Measurements from ENCODE around the gene RNF151.

Gene RNF151

DNA sequence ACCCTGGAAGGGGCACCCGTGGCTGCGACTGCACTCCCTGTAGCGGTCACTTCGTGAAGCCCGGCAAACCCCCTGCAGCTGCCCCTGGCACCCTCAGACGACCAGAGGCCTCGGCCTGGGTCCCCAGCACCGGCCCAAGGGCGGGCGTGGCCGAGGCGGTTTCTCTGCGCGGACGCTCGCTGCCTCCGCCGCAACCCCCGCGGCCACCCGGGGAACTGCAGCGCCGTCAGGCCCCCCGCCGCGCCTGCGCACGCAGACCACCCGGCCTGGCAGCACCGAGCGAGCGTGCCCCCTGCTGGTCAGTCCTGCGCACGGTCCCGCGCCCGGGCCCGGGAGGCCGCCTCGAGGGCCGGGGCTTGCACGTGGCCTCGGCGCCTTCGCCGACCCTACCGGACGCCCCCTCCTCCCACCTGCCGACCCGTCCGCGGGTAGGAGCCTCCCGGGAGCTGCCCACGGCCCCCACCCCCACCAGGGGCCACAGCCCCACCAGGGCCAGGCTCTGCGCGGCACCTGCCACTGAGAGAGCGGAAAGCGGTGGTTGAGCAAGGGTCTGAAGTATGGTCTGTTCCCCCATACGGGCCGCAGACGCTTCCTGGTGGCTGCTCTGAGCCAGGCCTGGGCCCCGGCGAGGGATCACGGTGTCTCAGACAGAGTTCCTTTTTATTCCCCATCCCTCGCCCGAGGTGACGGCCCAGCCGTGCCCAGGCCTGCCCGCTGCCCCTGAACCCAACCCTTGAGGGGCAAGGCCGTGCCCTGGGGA lies 36.9 kb upstream of the RNF151 start:
- H3K4me3 ChIP-seq (ENCODE audit: low read depth, low read length), result peak overlapping the region; percentile 41
- in situ Hi-C loops (cut with HindIII; ENCODE audit: low sequenced_read_pairs), result no loop called here
- peak; percentile 75 for DNase-seq (ENCODE audit: low read depth, low spot score)
- TF ChIP-seq, protein P1, sequence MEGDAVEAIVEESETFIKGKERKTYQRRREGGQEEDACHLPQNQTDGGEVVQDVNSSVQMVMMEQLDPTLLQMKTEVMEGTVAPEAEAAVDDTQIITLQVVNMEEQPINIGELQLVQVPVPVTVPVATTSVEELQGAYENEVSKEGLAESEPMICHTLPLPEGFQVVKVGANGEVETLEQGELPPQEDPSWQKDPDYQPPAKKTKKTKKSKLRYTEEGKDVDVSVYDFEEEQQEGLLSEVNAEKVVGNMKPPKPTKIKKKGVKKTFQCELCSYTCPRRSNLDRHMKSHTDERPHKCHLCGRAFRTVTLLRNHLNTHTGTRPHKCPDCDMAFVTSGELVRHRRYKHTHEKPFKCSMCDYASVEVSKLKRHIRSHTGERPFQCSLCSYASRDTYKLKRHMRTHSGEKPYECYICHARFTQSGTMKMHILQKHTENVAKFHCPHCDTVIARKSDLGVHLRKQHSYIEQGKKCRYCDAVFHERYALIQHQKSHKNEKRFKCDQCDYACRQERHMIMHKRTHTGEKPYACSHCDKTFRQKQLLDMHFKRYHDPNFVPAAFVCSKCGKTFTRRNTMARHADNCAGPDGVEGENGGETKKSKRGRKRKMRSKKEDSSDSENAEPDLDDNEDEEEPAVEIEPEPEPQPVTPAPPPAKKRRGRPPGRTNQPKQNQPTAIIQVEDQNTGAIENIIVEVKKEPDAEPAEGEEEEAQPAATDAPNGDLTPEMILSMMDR (IDR thresholded peaks at IDR 0.05; ENCODE audit: low read depth, low read length), result peak; percentile 66

DNA sequence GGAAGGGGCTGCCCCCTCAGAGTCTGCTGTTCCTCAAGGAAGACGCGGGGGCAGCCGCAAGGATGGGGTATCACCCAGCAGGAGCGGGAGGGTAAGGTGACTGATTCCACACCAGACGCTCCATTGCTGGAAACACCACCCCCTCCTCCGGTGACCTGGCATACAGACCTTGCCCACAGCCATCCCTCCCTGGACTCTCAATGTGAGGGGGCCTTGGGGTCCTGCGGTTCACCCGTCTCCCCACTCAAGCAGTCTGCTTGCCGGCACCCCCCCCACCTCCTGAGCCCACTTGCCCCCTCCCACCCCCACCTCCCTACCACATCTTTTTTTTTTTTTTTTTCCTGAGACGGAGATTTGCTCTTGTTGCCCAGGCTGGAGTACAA lies 36.3 kb upstream of the RNF151 start:
- H3K4me3 ChIP-seq (ENCODE audit: low read depth, low read length), result no peak overlapping the region
- in situ Hi-C loops (cut with HindIII; ENCODE audit: low sequenced_read_pairs), result no loop called here
- TF ChIP-seq, protein P1 (IDR thresholded peaks at IDR 0.05; ENCODE audit: low read depth, low read length), result no peak
- DNase-seq (ENCODE audit: low read depth, low spot score), result no peak

DNA sequence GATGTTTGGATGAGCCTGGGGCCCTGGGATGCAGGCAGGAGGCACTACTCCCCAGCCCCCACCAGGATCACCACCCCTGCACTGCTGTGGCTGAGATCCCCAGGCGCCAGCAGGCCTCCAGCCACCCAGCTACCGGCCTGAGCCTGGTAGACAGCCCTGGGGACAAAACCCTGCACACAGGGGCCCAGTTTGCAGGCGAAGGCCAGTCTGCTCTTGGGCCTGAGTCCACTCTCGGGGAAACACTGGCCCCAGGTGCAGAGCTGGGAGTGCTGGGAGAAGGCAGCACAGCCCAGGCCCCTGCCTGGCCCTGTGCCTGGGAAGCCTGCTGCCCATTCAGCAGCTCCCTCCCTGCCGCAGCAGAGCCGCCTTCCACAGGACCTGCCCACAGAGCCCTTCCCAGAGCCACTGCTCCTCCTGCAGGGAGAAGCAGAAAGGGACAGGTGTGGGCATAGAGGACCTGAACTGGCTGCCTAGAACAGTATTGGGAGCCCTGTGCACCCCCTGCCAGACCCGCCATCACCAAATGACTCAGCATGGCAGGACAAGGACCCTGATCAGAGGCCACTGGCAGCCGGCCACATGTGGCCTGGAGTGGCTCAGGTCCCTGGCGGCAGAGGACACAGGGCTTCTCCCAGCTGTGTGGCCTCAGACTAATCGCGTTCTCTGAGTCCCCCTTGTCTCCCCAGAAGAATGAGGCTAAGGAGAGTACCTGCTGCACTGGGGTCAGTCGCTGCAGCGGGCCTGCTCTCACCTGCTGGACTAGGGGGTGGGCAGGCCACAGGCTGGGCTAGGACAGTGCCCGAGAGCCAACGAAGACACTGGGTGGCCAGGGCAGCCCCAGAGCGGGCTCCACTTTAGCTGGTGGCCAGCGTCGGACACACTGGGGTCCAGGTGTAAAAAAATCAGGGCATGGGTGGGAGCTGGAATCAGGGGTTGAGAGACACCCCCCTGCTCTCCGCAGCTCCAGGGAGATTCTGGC lies 34.3 kb upstream of the RNF151 start:
- DNase-seq (ENCODE audit: low read depth, low spot score), result no peak
- H3K4me3 ChIP-seq (ENCODE audit: low read depth, low read length), result no peak overlapping the region
- in situ Hi-C loops (cut with HindIII; ENCODE audit: low sequenced_read_pairs), result no loop called here
- TF ChIP-seq, protein P1 (IDR thresholded peaks at IDR 0.05; ENCODE audit: low read depth, low read length), result peak; percentile 19

DNA sequence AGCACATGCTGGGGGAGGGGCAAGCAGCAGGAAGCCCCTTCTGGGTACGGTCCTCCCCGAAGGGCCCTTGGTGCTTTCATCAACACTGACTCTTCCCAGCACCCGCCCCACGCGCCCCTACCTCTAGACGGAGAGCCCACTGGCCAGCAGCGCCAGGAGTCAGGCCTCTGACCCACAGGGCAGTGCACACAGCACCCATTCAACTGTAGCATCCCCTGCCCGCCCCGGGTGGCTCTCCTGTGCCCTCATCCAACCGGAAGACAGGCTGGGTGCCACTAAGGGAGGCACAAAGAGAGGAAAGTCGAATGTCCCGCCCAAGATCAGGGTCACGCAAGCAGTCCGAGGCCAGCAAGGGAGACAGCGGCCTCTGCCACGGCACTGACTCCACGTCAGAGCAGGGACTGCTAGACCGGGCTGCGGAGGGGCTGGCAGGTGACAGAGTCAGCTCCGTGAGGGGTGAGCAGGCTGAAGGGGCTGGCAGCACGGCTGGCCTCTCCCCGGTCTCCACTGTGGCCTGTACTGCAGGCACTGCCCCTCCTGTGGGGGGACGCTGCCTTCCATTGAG lies 33.5 kb upstream of the RNF151 start:
- no peak overlapping the region for H3K4me3 ChIP-seq (ENCODE audit: low read depth, low read length)
- TF ChIP-seq, protein P1 (IDR thresholded peaks at IDR 0.05; ENCODE audit: low read depth, low read length), result no peak
- in situ Hi-C loops (cut with HindIII; ENCODE audit: low sequenced_read_pairs), result no loop called here
- no peak for DNase-seq (ENCODE audit: low read depth, low spot score)

DNA sequence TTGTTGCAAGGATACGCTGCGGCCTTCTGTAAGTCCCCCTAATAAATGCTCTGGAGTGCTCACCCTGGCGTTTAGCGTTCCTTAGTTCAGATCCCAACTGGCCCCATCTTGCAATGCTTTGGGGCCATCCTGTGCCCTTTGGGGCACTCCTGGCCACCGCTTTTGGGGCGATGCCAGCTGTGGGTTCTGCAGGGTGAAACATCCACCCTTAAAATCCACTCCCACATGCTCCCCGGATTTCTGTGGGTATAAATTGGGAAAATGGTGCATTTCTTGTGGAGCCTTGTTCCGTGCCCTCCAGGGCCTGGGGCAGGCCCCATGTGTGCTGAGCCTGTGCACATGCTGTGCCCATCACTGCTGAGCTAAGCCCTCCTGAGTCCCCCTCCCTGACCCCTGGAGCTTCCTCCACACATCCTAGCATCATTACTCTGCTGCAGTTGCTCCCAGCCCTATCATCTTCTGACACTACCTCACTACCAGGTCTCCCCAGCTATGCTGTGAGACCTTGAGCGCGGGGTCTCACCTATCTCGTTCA lies 29.6 kb upstream of the RNF151 start:
- H3K4me3 ChIP-seq (ENCODE audit: low read depth, low read length), result no peak overlapping the region
- in situ Hi-C loops (cut with HindIII; ENCODE audit: low sequenced_read_pairs), result no loop called here
- DNase-seq (ENCODE audit: low read depth, low spot score), result no peak
- TF ChIP-seq, protein P1 (IDR thresholded peaks at IDR 0.05; ENCODE audit: low read depth, low read length), result no peak

DNA sequence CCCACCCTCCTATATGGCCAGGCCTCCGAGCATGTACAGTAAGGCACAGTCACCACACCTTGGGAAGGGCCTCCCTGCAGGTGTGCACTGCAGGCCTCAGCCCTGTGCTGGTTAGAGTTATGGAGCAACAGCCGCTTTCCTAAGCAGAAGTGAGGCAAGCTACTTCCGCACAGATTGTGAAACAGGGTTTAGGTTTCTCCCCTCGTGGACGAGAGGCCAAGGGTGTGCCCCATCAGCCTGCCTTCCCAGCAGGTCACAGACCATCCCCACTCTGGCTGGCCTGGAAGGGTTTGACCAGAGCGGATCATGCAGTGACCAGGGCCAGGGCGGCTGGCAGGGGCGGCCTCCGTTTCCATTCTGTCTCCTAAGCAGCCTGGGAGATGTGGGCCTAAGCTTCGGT lies 28.3 kb upstream of the RNF151 start:
- in situ Hi-C loops (cut with HindIII; ENCODE audit: low sequenced_read_pairs), result no loop called here
- no peak for DNase-seq (ENCODE audit: low read depth, low spot score)
- H3K4me3 ChIP-seq (ENCODE audit: low read depth, low read length), result no peak overlapping the region
- TF ChIP-seq, protein P1 (IDR thresholded peaks at IDR 0.05; ENCODE audit: low read depth, low read length), result no peak

Measured in astrocyte of the spinal cord (primary cell).